Trophoblast cell (in vitro differentiated cells and primary cell): ENCODE measurements around the gene SYPL1.

ENCODE experiments used
- DNase-seq, 2 donors: peaks; one replicate each; pipeline ENCODE4 v3.0.0-alpha.2; 2016
- H2AFZ ChIP-seq: 2 replicates; pipeline ENCODE4 v1.6.1; 2013; ENCODE audit warnings: low read length, moderate library complexity, mild to moderate bottlenecking; ENCODE audit not compliant: insufficient read depth, poor library complexity
- H2AK5ac ChIP-seq: 2 replicates; pipeline ENCODE4 v1.6.1; 2013; ENCODE audit warnings: mild to moderate bottlenecking, low read length
- H2BK120ac ChIP-seq: 2 replicates; pipeline ENCODE4 v1.6.1; 2013; ENCODE audit warnings: low read length, mild to moderate bottlenecking, moderate library complexity; ENCODE audit not compliant: insufficient read depth, poor library complexity
- H2BK12ac ChIP-seq: 2 replicates; pipeline ENCODE4 v1.6.1; 2013; ENCODE audit warnings: mild to moderate bottlenecking, low read length, moderate library complexity
- H2BK5ac ChIP-seq: 2 replicates; pipeline ENCODE4 v1.6.1; 2013; ENCODE audit warnings: low read length, low read depth, moderate library complexity, mild to moderate bottlenecking; ENCODE audit not compliant: poor library complexity
- H3K14ac ChIP-seq: 2 replicates; pipeline ENCODE4 v1.6.1; 2013; ENCODE audit warnings: mild to moderate bottlenecking, low read length
- H3K18ac ChIP-seq: 2 replicates; pipeline ENCODE4 v1.6.1; 2013; ENCODE audit warnings: mild to moderate bottlenecking, low read length
- H3K23ac ChIP-seq: 2 replicates; pipeline ENCODE4 v1.6.1; 2013; ENCODE audit warnings: low read length
- H3K27ac ChIP-seq: 2 replicates; pipeline ENCODE4 v1.5.1; 2013; ENCODE audit warnings: low read depth, mild to moderate bottlenecking, inconsistent platforms, low read length, moderate library complexity
- H3K27me3 ChIP-seq: 2 replicates; pipeline ENCODE4 v1.6.1; 2013; ENCODE audit warnings: inconsistent platforms, mild to moderate bottlenecking, low read length, moderate library complexity; ENCODE audit not compliant: insufficient read depth
- H3K36me3 ChIP-seq, 2 experiments: 1 replicate in 1 of 2; 2 replicates in 1 of 2; pipeline ENCODE4 v1.6.1; 2013; ENCODE audit warnings: low read length in 2 of 2, mild to moderate bottlenecking in 2 of 2, moderate library complexity in 1 of 2; ENCODE audit not compliant: insufficient read depth in 2 of 2, control insufficient read depth in 1 of 2
- H3K4ac ChIP-seq: 2 replicates; pipeline ENCODE4 v1.6.1; 2013; ENCODE audit warnings: low read depth, mild to moderate bottlenecking, low read length, moderate library complexity
- H3K4me1 ChIP-seq, 2 experiments: 1 replicate in 1 of 2; 2 replicates in 1 of 2; pipeline ENCODE4 v1.6.1; 2013; ENCODE audit warnings: low read length in 2 of 2, mild to moderate bottlenecking in 2 of 2, moderate library complexity in 1 of 2; ENCODE audit not compliant: insufficient read depth in 2 of 2, control insufficient read depth in 1 of 2
- H3K4me2 ChIP-seq: 2 replicates; pipeline ENCODE4 v1.6.1; 2013; ENCODE audit warnings: inconsistent platforms, mild to moderate bottlenecking, low read length, moderate library complexity
- H3K4me3 ChIP-seq: 2 replicates; pipeline ENCODE4 v1.5.1; 2013; ENCODE audit warnings: mild to moderate bottlenecking, low read depth, low read length, inconsistent platforms
- H3K79me1 ChIP-seq: one replicate; pipeline ENCODE4 v1.6.1; 2013; ENCODE audit warnings: low read length
- H3K79me2 ChIP-seq: 2 replicates; pipeline ENCODE4 v1.6.1; 2013; ENCODE audit warnings: low read length, mild to moderate bottlenecking; ENCODE audit not compliant: control insufficient read depth, insufficient read depth, poor library complexity
- H3K9ac ChIP-seq: 2 replicates; pipeline ENCODE4 v1.6.1; 2013; ENCODE audit warnings: mild to moderate bottlenecking, low read length
- H3K9me3 ChIP-seq: 2 replicates; pipeline ENCODE4 v1.6.1; 2013; ENCODE audit warnings: low read depth, mild to moderate bottlenecking, control low read depth, inconsistent platforms, low read length; ENCODE audit not compliant: insufficient read depth
- H4K12ac ChIP-seq: 2 replicates; pipeline ENCODE4 v1.6.1; 2013; ENCODE audit warnings: low read depth, mild to moderate bottlenecking, low read length, moderate library complexity
- H4K8ac ChIP-seq: 2 replicates; pipeline ENCODE4 v1.6.1; 2013; ENCODE audit warnings: low read depth, mild to moderate bottlenecking, low read length, moderate library complexity
- H4K91ac ChIP-seq: one replicate; pipeline ENCODE4 v1.6.1; 2013; ENCODE audit warnings: low read depth, mild to moderate bottlenecking, low read length, moderate library complexity
- WGBS: extraction: QIAGEN DNeasy Blood & Tissue Kit; methylation state at CpG from one replicate; pipeline ENCODE4 v1.1.7; 2013; ENCODE audit warnings: missing lambda C conversion rate; ENCODE audit not compliant: insufficient read length, insufficient coverage; ENCODE audit errors: extremely low coverage; 5-methylcytosine and 5-hydroxymethylcytosine counted together

The SYPL1 gene

DNA sequence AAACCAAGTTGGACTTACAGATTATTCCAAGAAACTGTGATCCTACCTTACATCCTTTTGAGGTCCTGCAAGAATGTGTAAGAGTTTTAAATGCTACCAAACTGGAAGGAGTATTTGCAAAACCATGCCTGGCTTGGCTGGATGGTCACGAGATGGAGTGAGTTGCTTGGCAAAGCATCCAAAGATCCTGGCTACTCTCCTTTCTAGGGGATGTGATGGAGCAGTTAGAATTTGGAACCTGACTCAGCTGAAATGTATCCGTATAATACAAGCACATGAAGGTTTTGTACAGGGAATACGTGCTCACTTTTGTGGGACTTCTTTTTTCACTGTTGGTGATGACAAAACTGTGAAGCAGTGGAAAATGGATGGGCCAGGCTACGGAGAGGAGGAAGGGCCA is 13.3 kb upstream of the SYPL1 start:
- Histone ChIP-seq H2BK5ac (no peak overlapping the region), H4K8ac (no peak overlapping the region), H3K79me1 (no peaks in the 10 kb centered on the region), H4K91ac (no peak overlapping the region), H3K27me3 (no peaks in the 10 kb centered on the region), H3K27ac (no peak overlapping the region), H3K36me3 (no peaks in the 10 kb centered on the region), H3K4me3 (no peak overlapping the region), H3K4ac (no peak overlapping the region), H2AK5ac (no peak overlapping the region), H2BK120ac (no peak overlapping the region), H2AFZ (no peak overlapping the region), H3K4me2 (no peak overlapping the region), H3K79me2 (no peaks in the 10 kb centered on the region), H3K9me3 (no peaks in the 10 kb centered on the region), H3K9ac (no peak overlapping the region), H4K12ac (no peak overlapping the region), H3K4me1 (no peaks in the 10 kb centered on the region), H2BK12ac (no peak overlapping the region), H3K14ac (no peak overlapping the region), H3K23ac (no peak overlapping the region), H3K18ac (no peak overlapping the region)
- no peak for DNase-seq
- WGBS = no CpG with 5 or more reads among the region's 4 CpGs

- no peak overlapping the region for H2AFZ ChIP-seq
- no peaks in the 10 kb centered on the region for H3K79me1 ChIP-seq
- no peaks in the 10 kb centered on the region for H3K27me3 ChIP-seq
- H2BK120ac ChIP-seq = no peak overlapping the region
- H3K18ac ChIP-seq = no peak overlapping the region
- no peak overlapping the region for H2AK5ac ChIP-seq
- H2BK12ac ChIP-seq = no peak overlapping the region
- H3K4me3 ChIP-seq = no peak overlapping the region
- H3K14ac ChIP-seq = no peak overlapping the region
- no peak overlapping the region for H4K12ac ChIP-seq
- no peak overlapping the region for H3K23ac ChIP-seq
- H3K27ac ChIP-seq = no peak overlapping the region
- H3K36me3 ChIP-seq = no peaks in the 10 kb centered on the region
- H3K9me3 ChIP-seq = no peaks in the 10 kb centered on the region
- H3K9ac ChIP-seq = no peak overlapping the region
- WGBS = no CpG with 5 or more reads among the region's 1 CpG
- no peak for DNase-seq
- H3K4me1 ChIP-seq = no peaks in the 10 kb centered on the region
- no peak overlapping the region for H3K4me2 ChIP-seq
- H3K79me2 ChIP-seq = no peaks in the 10 kb centered on the region
- H3K4ac ChIP-seq = no peak overlapping the region
- no peak overlapping the region for H4K8ac ChIP-seq
- H4K91ac ChIP-seq = no peak overlapping the region
- H2BK5ac ChIP-seq = no peak overlapping the region
Measured at GRCh38 chr7:106124186-106124585, 12.1 kb upstream of the SYPL1 start.

DNA sequence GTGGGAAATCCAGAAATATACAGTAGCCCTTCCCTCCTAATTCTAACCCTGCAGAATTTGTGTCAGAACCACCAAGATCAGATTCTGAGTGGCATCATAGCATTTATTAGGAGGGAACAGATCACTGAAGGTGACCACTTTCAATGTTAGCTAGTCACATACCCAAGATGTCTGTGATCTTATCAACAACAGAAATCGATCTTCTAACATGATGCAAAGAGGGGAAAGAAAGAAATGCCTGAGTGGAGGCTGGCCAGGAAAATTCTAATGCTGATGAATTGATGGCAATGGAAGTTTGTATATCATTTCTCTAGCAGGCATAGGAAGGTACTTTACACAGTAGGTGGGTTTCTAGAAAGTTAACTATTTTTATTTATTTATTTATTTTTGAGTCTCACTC is 10.6 kb upstream of the SYPL1 start:
- Histone ChIP-seq H2AK5ac (no peak overlapping the region), H3K23ac (no peak overlapping the region), H2BK120ac (no peak overlapping the region), H2BK5ac (no peak overlapping the region), H3K9ac (no peak overlapping the region), H2BK12ac (no peak overlapping the region), H3K18ac (no peak overlapping the region), H4K12ac (no peak overlapping the region), H3K27me3 (no peaks in the 10 kb centered on the region), H3K9me3 (no peaks in the 10 kb centered on the region), H3K4me1 (no peaks in the 10 kb centered on the region), H4K8ac (no peak overlapping the region), H4K91ac (no peak overlapping the region), H2AFZ (no peak overlapping the region), H3K36me3 (no peaks in the 10 kb centered on the region), H3K27ac (no peak overlapping the region), H3K14ac (no peak overlapping the region), H3K79me2 (no peaks in the 10 kb centered on the region), H3K4me3 (no peak overlapping the region), H3K79me1 (no peaks in the 10 kb centered on the region), H3K4me2 (no peak overlapping the region), H3K4ac (no peak overlapping the region)
- DNase-seq = no peak
- no CpG with 5 or more reads among the region's 1 CpG for WGBS

DNA sequence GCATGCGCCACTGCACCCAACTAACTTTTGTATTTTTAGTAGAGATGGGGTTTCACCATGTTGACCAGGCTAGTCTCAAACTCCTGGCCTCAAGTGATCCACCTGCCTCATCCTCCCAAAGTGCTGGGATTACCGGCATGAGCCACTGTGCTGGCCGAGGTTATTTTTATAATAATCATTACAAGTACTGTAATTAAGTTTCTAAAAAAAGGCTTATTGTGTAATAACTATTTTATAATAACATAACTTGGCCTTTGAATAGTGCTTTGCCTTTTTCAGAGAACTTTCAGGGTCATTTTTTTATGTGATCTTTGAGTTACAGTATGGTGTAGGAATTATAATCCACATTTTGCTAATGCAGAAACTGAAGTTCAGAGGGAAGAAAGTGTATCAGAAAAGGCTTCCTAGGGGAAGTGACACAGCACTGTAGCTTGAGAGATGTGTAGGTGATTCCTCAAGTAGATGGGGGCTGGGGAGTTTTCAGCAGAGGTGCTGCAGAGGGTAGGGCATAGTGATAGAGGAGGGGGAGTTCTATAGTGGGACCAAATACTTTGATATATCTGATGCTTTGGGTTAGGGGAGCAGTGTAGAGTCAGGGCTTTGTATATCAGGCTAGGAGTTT is 9.2 kb upstream of the SYPL1 start:
- Histone ChIP-seq H3K27me3 (no peaks in the 10 kb centered on the region), H4K8ac (no peak overlapping the region), H2BK120ac (no peak overlapping the region), H2AFZ (no peak overlapping the region), H3K4ac (no peak overlapping the region), H3K9me3 (no peaks in the 10 kb centered on the region), H3K9ac (no peak overlapping the region), H3K4me2 (no peak overlapping the region), H3K27ac (no peak overlapping the region), H3K18ac (no peak overlapping the region), H3K36me3 (no peaks in the 10 kb centered on the region), H3K79me1 (no peaks in the 10 kb centered on the region), H2AK5ac (no peak overlapping the region), H4K12ac (no peak overlapping the region), H4K91ac (no peak overlapping the region), H3K4me3 (no peak overlapping the region), H3K23ac (no peak overlapping the region), H3K79me2 (no peaks in the 10 kb centered on the region), H3K14ac (no peak overlapping the region), H2BK5ac (no peak overlapping the region), H3K4me1 (no peaks in the 10 kb centered on the region), H2BK12ac (no peak overlapping the region)
- no CpG with 5 or more reads among the region's 3 CpGs for WGBS
- no peak for DNase-seq
